ENCODE measurements around the gene PCDHAC2.

PCDHAC2 gene

GRCh38 chr5:140986117-140986521 is 19.8 kb downstream of the PCDHAC2 start:
- ATAC-seq = no peak

GRCh38 chr5:140988100-140988499 is 21.8 kb downstream of the PCDHAC2 start:
- ATAC-seq = no peak
- no peak for DNase-seq

More at GRCh38 chr5:140986117-140986521, 19.8 kb downstream of the PCDHAC2 start:
- no peak for DNase-seq

- ATAC-seq (no peak), DNase-seq (no peak)
These were observed 22.3 kb downstream of the PCDHAC2 start for GRCh38 chr5:140988608-140989007.

- ATAC-seq = no peak
These were observed 23.2 kb downstream of the PCDHAC2 start for GRCh38 chr5:140989254-140990020.

GRCh38 chr5:140992828-140993227 is 26.6 kb downstream of the PCDHAC2 start:
- DNase-seq (no peak), ATAC-seq (no peak)

More at GRCh38 chr5:140989254-140990020, 23.2 kb downstream of the PCDHAC2 start:
- DNase-seq = no peak

GRCh38 chr5:140996060-140996459 is 29.8 kb downstream of the PCDHAC2 start:
- no peak for DNase-seq

GRCh38 chr5:140998921-140999410 is 32.7 kb downstream of the PCDHAC2 start:
- DNase-seq (no peak), ATAC-seq (no peak)

More at GRCh38 chr5:140996060-140996459, 29.8 kb downstream of the PCDHAC2 start:
- no peak for ATAC-seq

GRCh38 chr5:141001446-141001843 is 35.2 kb downstream of the PCDHAC2 start:
- no peak for DNase-seq

GRCh38 chr5:141001844-141002604 is 35.7 kb downstream of the PCDHAC2 start:
- ATAC-seq (no peak), DNase-seq (no peak)

More at GRCh38 chr5:141001446-141001843, 35.2 kb downstream of the PCDHAC2 start:
- ATAC-seq = no peak

- DNase-seq (no peak), ATAC-seq (no peak)
These were observed 36.3 kb downstream of the PCDHAC2 start for GRCh38 chr5:141002605-141002965.

GRCh38 chr5:141003031-141003430 is 36.8 kb downstream of the PCDHAC2 start:
- DNase-seq (no peak), ATAC-seq (no peak)

- ATAC-seq = no peak
- DNase-seq = no peak
These were observed 37.7 kb downstream of the PCDHAC2 start for GRCh38 chr5:141003791-141004611.

GRCh38 chr5:141007791-141008190 is 41.5 kb downstream of the PCDHAC2 start:
- DNase-seq = no peak
- no peak for ATAC-seq

- DNase-seq = no peak
These were observed 43.9 kb downstream of the PCDHAC2 start for GRCh38 chr5:141010047-141010793.

GRCh38 chr5:141017943-141018342 is 51.7 kb downstream of the PCDHAC2 start:
- DNase-seq (no peak), ATAC-seq (no peak)

More at GRCh38 chr5:141010047-141010793, 43.9 kb downstream of the PCDHAC2 start:
- ATAC-seq = no peak
